ENCODE measurements around the gene RGS9.

Gene RGS9

DNA sequence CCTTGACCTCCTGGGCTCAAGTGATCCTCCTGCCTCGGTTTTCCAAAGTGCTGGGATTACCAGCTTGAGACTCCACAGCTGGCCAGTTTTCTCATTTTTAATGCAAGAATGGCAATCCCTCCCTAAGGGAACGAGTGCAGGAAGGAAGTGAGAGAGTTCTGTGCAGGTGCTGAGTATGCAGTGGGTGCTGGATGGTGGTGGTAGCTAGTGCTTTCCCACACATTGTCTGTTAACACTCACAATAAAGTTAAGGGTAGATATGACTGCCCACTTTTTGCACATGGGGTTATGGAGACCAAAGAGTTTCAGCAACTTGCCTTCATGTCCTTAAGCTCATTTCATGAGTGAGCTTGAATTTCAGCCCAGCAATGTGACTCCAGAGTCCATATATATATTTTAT lies 18.5 kb downstream of the RGS9 start:
- in situ Hi-C loops (cut with MboI; ENCODE audit: low pct_unique_long_range_greater_than_20kb, low sequenced_read_pairs, unreplicated experiment) = no loop called here
- no peak for DNase-seq (ENCODE audit: low spot score)
- TF ChIP-seq, protein P1, sequence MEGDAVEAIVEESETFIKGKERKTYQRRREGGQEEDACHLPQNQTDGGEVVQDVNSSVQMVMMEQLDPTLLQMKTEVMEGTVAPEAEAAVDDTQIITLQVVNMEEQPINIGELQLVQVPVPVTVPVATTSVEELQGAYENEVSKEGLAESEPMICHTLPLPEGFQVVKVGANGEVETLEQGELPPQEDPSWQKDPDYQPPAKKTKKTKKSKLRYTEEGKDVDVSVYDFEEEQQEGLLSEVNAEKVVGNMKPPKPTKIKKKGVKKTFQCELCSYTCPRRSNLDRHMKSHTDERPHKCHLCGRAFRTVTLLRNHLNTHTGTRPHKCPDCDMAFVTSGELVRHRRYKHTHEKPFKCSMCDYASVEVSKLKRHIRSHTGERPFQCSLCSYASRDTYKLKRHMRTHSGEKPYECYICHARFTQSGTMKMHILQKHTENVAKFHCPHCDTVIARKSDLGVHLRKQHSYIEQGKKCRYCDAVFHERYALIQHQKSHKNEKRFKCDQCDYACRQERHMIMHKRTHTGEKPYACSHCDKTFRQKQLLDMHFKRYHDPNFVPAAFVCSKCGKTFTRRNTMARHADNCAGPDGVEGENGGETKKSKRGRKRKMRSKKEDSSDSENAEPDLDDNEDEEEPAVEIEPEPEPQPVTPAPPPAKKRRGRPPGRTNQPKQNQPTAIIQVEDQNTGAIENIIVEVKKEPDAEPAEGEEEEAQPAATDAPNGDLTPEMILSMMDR (IDR thresholded peaks at IDR 0.05; ENCODE audit: extremely low read depth, insufficient read depth, missing control alignments) = no peak

DNA sequence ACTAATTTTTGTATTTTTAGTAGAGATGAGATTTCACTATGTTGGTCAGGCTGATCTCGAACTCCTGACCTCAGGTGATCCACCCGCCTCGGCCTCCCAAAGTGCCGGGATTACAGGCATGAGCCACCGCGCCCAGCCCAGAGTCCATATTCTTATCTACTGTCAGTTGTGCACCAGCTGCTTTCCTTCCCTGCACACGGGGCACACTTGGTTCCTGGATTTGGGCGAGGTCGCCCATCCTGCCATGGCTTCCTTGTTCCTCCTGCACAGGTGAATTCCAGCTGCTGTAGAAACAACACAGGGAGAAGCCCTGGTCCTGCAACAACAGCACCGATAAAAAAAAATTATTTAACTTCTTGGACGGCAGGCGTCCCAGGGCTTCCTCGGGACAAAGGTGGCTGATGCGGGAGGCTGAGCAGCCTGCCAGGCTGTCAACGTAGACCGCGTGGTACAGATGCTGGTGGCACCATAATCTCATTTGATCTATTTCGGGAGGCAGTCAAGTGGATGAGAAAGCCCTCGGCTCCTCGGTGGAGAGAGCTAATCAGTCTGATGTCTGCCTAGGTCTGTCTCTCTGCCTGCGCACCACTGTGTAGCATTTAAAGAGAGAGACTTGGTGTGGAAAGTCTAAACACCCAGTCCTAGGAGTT lies 19.1 kb downstream of the RGS9 start:
- DNase-seq (ENCODE audit: low spot score) = no peak
- TF ChIP-seq, protein P1 (IDR thresholded peaks at IDR 0.05; ENCODE audit: extremely low read depth, insufficient read depth, missing control alignments) = no peak
- in situ Hi-C loops (cut with MboI; ENCODE audit: low pct_unique_long_range_greater_than_20kb, low sequenced_read_pairs, unreplicated experiment) = no loop called here

DNA sequence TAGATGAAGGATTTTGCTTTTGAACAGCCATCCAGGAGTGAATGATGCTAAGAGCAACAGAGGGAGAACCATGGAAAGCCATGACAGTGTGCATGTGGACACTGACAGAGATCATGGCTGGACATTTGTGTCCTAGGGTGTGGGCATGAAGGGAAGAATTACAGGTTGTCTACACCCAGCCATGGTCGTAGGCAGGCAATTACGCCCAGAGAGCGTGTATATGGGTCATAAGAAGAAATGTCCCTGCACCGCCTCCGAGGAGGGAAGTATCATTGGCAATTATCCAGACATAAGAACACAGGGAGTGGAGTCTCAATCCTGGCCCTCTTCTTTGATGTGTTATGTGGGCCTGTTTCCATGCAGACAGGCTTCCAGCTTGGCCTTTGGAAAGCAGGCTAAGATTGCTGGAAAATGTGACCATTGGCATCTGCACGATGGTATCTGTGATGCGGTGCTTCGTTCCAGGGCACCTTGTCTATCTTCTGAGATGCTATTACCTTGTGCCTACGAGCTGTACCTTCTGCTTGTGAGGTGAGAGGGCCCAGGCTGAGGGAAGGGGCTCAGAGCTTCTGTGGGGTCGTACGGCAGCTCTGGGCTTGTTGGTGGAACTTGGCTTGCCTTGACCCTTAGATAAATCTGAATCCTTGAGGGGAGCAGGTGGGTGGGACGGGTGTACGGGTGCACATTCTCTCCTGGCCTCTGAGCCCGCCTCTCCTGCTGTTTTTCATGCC lies 19.8 kb downstream of the RGS9 start:
- in situ Hi-C loops (cut with MboI; ENCODE audit: low pct_unique_long_range_greater_than_20kb, low sequenced_read_pairs, unreplicated experiment) = no loop called here
- TF ChIP-seq, protein P1 (IDR thresholded peaks at IDR 0.05; ENCODE audit: extremely low read depth, insufficient read depth, missing control alignments) = no peak
- DNase-seq (ENCODE audit: low spot score) = no peak

DNA sequence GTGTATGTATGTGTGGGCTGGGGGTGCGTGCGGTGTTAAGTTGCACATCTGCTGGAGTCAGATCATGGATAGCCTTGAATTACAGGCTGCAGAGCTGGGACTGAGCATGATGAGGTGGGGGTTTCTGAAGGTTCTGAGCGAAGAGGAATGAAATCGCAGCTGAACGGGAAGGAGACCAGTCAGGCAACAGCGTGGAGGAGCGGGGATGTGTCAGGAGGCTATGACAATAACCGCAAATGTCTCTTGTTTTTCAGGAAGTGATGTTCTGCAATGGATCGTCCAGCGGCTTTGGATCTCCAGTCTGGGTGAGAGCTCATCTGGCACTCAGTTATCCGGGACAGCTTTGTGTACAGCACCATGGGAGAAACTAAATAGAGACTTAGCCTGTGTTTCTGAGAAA lies 20.9 kb downstream of the RGS9 start:
- DNase-seq (ENCODE audit: low spot score) = no peak
- in situ Hi-C loops (cut with MboI; ENCODE audit: low pct_unique_long_range_greater_than_20kb, low sequenced_read_pairs, unreplicated experiment) = no loop called here
- TF ChIP-seq, protein P1 (IDR thresholded peaks at IDR 0.05; ENCODE audit: extremely low read depth, insufficient read depth, missing control alignments) = no peak

DNA sequence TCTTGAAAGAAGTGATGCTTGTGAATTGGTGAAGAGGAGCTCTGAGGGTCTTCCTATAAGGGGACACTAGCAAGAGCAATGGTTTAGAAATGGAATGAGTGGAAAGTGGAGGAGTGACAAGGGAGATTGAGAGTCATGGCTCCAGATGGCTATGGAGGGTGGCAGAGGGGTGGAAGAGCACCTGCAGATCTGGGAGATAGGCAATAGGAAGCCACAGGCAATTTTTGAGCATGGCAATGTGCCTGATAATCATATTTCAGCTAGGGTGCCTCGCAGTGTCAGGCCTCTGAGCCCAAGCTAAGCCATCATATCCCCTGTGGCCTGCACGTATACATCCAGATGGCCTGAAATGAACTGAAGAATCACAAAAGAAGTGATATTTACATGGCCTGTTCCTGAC lies 21.5 kb downstream of the RGS9 start:
- no peak for DNase-seq (ENCODE audit: low spot score)
- in situ Hi-C loops (cut with MboI; ENCODE audit: low pct_unique_long_range_greater_than_20kb, low sequenced_read_pairs, unreplicated experiment) = no loop called here
- TF ChIP-seq, protein P1 (IDR thresholded peaks at IDR 0.05; ENCODE audit: extremely low read depth, insufficient read depth, missing control alignments) = no peak

DNA sequence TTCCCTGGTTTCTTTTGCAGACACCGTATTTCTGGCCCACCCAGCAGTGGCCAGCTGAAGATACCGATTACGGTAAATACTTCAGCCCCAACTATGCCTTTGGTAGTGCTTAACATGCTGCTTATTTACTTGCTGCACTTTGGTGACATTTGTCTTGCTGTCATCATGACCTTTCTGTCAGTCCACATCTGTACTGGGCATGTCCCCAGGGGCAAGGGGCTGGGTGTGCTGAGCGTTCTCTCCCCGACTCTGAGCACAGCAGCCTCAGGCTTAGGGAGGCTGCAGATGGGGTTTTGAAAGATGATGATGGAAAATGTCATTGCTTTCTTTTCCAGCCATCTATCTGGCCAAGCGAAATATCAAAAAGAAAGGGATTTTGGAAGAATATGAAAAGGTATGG lies 23.3 kb downstream of the RGS9 start:
- in situ Hi-C loops (cut with MboI; ENCODE audit: low pct_unique_long_range_greater_than_20kb, low sequenced_read_pairs, unreplicated experiment) = no loop called here
- DNase-seq (ENCODE audit: low spot score) = no peak
- TF ChIP-seq, protein P1 (IDR thresholded peaks at IDR 0.05; ENCODE audit: extremely low read depth, insufficient read depth, missing control alignments) = no peak
